ENCODE data around the gene TANC2.

- no peak for TF ChIP-seq POLR2AphosphoS5 (IDR thresholded peaks at IDR 0.05; ENCODE audit: borderline replicate concordance, low read depth, low read length)
- TF ChIP-seq EZH2 (IDR thresholded peaks at IDR 0.05): no peak
These were observed 2.4 kb downstream of the TANC2 start for GRCh38 chr17:62968445-62968923.
